Measurements from ENCODE around the gene WDR45B. TPM values are rescaled to one million over a fixed set of nuclear protein-coding genes. Genes with fewer than 3 reads are reported as not detected.
A peak's percentile ranks its signal among the peaks of the same experiment; 100 is the strongest.

WDR45B gene
- total RNA-seq, 1 experiment from 2014 or later: 96.5 TPM

GRCh38 chr17:82681547-82681946 lies 33.3 kb upstream of the WDR45B start:
- POLR2A ChIA-PET: no interaction called here
- Mint-ChIP-seq H3K4me1 (no peaks in the 10 kb centered on the region), H3K27me3 (ENCODE audit: low read depth) (no peaks in the 10 kb centered on the region), H3K4me3 (no peak overlapping the region), H3K27ac (no peak overlapping the region), H3K36me3 (no peaks in the 10 kb centered on the region), H3K9me3 (peaks cover 13% of the 10 kb centered on the region)
- CTCF ChIA-PET: interaction anchor here (1.3 kb wide), 1 partner anchor 13 kb away, joined by 3 read pairs; no protein-coding TSS in a partner anchor
- TF ChIP-seq GABPB1 (CRISPR knock-in tag; IDR thresholded peaks at IDR 0.05): no peak
- ATAC-seq: no peak
- DNase-seq (ENCODE audit: low spot score): no peak

GRCh38 chr17:82679586-82680465 lies 31.6 kb upstream of the WDR45B start:
- TF ChIP-seq ZNF263 (CRISPR knock-in tag; IDR thresholded peaks at IDR 0.05; ENCODE audit: low read depth) (no peak), RORB (CRISPR knock-in tag; IDR thresholded peaks at IDR 0.05) (no peak), TP53 (CRISPR knock-in tag; IDR thresholded peaks at IDR 0.05) (no peak), ZNF121 (CRISPR knock-in tag; IDR thresholded peaks at IDR 0.05) (no peak), ZNF232 (CRISPR knock-in tag; IDR thresholded peaks at IDR 0.05) (no peak), IRF1 (CRISPR knock-in tag; IDR thresholded peaks at IDR 0.05) (no peak), E2F4 (CRISPR knock-in tag; IDR thresholded peaks at IDR 0.05; ENCODE audit: borderline replicate concordance, low read depth) (no peak), ZNF317 (CRISPR knock-in tag; IDR thresholded peaks at IDR 0.05; ENCODE audit: borderline replicate concordance, low read depth) (no peak)
- Mint-ChIP-seq H3K27me3 (ENCODE audit: low read depth) (no peaks in the 10 kb centered on the region; the same call in 1 of the 2 replicates), H3K9me3 (peaks cover 13% of the 10 kb centered on the region), H3K4me3 (no peak overlapping the region), H3K36me3 (no peaks in the 10 kb centered on the region), H3K4me1 (no peaks in the 10 kb centered on the region), H3K27ac (no peak overlapping the region)
- POLR2A ChIA-PET: interaction anchor here (1.2 kb wide), 1 partner anchor 32 kb away, joined by 4 read pairs; no protein-coding TSS in a partner anchor
- DNase-seq (ENCODE audit: low spot score): peak; percentile 50
- CTCF ChIA-PET: interaction anchor here (0.6 to 1.6 kb wide), 11 partner anchors 10 to 238 kb away, joined by 3 to 11 read pairs (median 4); partner anchors contain the start of gene FN3KRP
- ATAC-seq: peak; percentile 86

- no peak overlapping the region for H3K4me3 Mint-ChIP-seq
- ChIA-PET POLR2A (no interaction called here), CTCF (interaction anchor here (0.7 kb wide), 1 partner anchor 399 kb away, joined by 5 read pairs; no protein-coding TSS in a partner anchor)
- H3K27ac Mint-ChIP-seq: no peak overlapping the region
- no peak for ATAC-seq
- peaks cover 14% of the 10 kb centered on the region for H3K9me3 Mint-ChIP-seq
- DNase-seq (ENCODE audit: low spot score): no peak
- no peaks in the 10 kb centered on the region; the same call in 1 of the 2 replicates for H3K27me3 Mint-ChIP-seq (ENCODE audit: low read depth)
- H3K36me3 Mint-ChIP-seq: no peaks in the 10 kb centered on the region
- no peaks in the 10 kb centered on the region for H3K4me1 Mint-ChIP-seq
- TF ChIP-seq NR1H2 (CRISPR knock-in tag; IDR thresholded peaks at IDR 0.05) (no peak), ZNF423 (CRISPR knock-in tag; IDR thresholded peaks at IDR 0.05) (no peak), FOXP1 (CRISPR knock-in tag; IDR thresholded peaks at IDR 0.05; ENCODE audit: borderline replicate concordance) (no peak), ZNF121 (CRISPR knock-in tag; IDR thresholded peaks at IDR 0.05) (no peak), ZNF532 (CRISPR knock-in tag; IDR thresholded peaks at IDR 0.05; ENCODE audit: borderline replicate concordance) (no peak), ZNF263 (CRISPR knock-in tag; IDR thresholded peaks at IDR 0.05; ENCODE audit: low read depth) (no peak), ZNF232 (CRISPR knock-in tag; IDR thresholded peaks at IDR 0.05) (no peak), GTF2I (CRISPR knock-in tag; conservative IDR thresholded peaks at IDR 0.05) (no peak), CREM (CRISPR knock-in tag; IDR thresholded peaks at IDR 0.05) (no peak), SP1 (CRISPR knock-in tag; conservative IDR thresholded peaks at IDR 0.05) (no peak), IRF1 (CRISPR knock-in tag; IDR thresholded peaks at IDR 0.05) (no peak), ETV6 (CRISPR knock-in tag; IDR thresholded peaks at IDR 0.05) (no peak), AFF4 (CRISPR knock-in tag; IDR thresholded peaks at IDR 0.05; ENCODE audit: borderline replicate concordance) (no peak), RELA (CRISPR knock-in tag; IDR thresholded peaks at IDR 0.05; ENCODE audit: borderline replicate concordance) (no peak)
Measured at GRCh38 chr17:82678265-82678891, 30.1 kb upstream of the WDR45B start.
